Ovary (tissue), 3 donors: Measurements from ENCODE around the gene RSRC1.

ENCODE experiments used
- CTCF ChIP-seq, 3 donors: fragments of 450-650 bp in 2 of 3; fragments of 200-600 bp in 1 of 3; IDR thresholded peaks; one replicate each; pipeline versions ENCODE4 v1.5.1 to v1.8.0; 2016 to 2022; ENCODE audit warnings: antibody characterized with exemption in 3 of 3, mild to moderate bottlenecking in 1 of 3
- EP300 ChIP-seq: sonication (generic); formaldehyde crosslinking; IDR thresholded peaks from one replicate; pipeline ENCODE4 v1.6.1; 2017; ENCODE audit warnings: antibody characterized with exemption
- POLR2A ChIP-seq: fragments of 450-650 bp; IDR thresholded peaks from one replicate; pipeline ENCODE4 v1.6.1; 2017; ENCODE audit warnings: antibody characterized with exemption, mild to moderate bottlenecking, moderate library complexity
- donor health status: DM: no; HTN: no; CAD: no.

GRCh38 chr3:158108445-158108985, 1.4 kb upstream of the RSRC1 start:
- TF ChIP-seq CTCF (IDR thresholded peaks at IDR 0.05), result no peak
- TF ChIP-seq POLR2A, result no peak
- no peak for TF ChIP-seq EP300
